Vagina (tissue), 2 donors: ENCODE data around the gene ARHGAP6. TPM values are rescaled to one million over a fixed set of nuclear protein-coding genes. Genes with fewer than 3 reads are reported as not detected.
"Not testable (repeated sequence)": the region's sequence is repeated elsewhere in the genome, so short reads cannot be mapped to it uniquely, and the experiment has no call there.

Experiments
- DNase-seq, 2 donors: peaks; one replicate each; pipeline ENCODE4 v3.0.0-alpha.2; 2017; ENCODE audit errors: extremely low spot score in 2 of 2
- H3K27ac ChIP-seq: fragments of 200-600 bp; sonication (generic); one replicate; pipeline ENCODE4 v1.5.1; 2019
- H3K27me3 ChIP-seq: fragments of 200-600 bp; sonication (generic); one replicate; pipeline ENCODE4 v1.5.1; 2019
- H3K36me3 ChIP-seq, 2 donors: fragments of 200-600 bp; sonication (generic); one replicate each; pipeline ENCODE4 v1.5.1; 2017 to 2019
- H3K4me1 ChIP-seq: fragments of 200-600 bp; sonication (generic); one replicate; pipeline ENCODE4 v1.5.1; 2019
- H3K4me3 ChIP-seq, 2 donors: fragments of 200-600 bp; sonication (generic); 1 replicate in 1 of 2; 2 replicates in 1 of 2; pipeline ENCODE4 v1.5.1; 2016 to 2019
- H3K9me3 ChIP-seq: fragments of 200-600 bp; sonication (generic); one replicate; pipeline ENCODE4 v1.5.1; 2019
- POLR2A ChIP-seq, 2 donors: fragments of 450-650 bp; IDR thresholded peaks; one replicate each; pipeline ENCODE4 v1.6.1; 2017; ENCODE audit warnings: antibody characterized with exemption in 2 of 2, mild to moderate bottlenecking in 2 of 2, moderate library complexity in 2 of 2
- POLR2AphosphoS5 ChIP-seq, 2 donors: sonication (generic); formaldehyde crosslinking; IDR thresholded peaks; one replicate each; pipeline ENCODE4 v1.9.0; 2017; ENCODE audit warnings: antibody characterized with exemption in 2 of 2, mild to moderate bottlenecking in 2 of 2, low read depth in 1 of 2; ENCODE audit not compliant: insufficient read depth in 1 of 2
- intact Hi-C: fragments of 100-400 bp; cut with DNase I; formaldehyde crosslinking; loops from one replicate; pipeline ENCODE4 v1.15.1; 2023
- total RNA-seq: library from RNA; depleted of rRNA; stranded (reverse); fragments of >200 nt; gene quantifications from one replicate; pipeline ENCODE4 v1.2.3, GENCODE V29; 2016
- TF ChIP-seq, protein P1 (sequence below), 3 experiments: fragments of 450-650 bp in 2 of 3; fragments of 200-600 bp in 1 of 3; sonication (generic) in 1 of 3; IDR thresholded peaks; one replicate each; pipeline ENCODE4 v1.5.1; 2017 to 2019; ENCODE audit warnings: antibody characterized with exemption in 3 of 3, mild to moderate bottlenecking in 2 of 3, moderate library complexity in 2 of 3

ARHGAP6 gene
- total RNA-seq, 1 donor from 2014 or later, result 15.7 TPM

DNA sequence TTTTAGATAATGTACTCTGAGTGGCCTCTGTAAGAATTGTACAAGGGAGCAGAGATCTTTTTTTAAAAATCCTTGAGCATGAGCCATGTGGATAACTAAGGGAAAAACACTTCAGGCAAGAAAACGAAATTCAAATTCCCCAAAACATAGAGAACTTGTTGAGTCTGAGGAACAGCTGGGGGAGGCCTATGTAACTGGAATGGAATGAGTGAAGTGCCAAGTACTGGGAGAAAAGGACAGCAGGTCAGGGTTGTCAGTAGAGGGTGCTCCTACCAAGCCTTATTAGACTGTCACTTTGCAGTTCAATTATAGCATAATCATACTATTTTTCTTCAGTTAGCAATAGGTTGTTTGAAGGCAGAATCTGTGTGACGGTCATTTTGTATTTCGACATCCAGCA, 135.1 kb downstream of the ARHGAP6 start:
- no peaks in the 10 kb centered on the region for H3K9me3 ChIP-seq
- H3K4me3 ChIP-seq, result no peak overlapping the region
- no peaks in the 10 kb centered on the region for H3K36me3 ChIP-seq
- H3K4me1 ChIP-seq, result no peaks in the 10 kb centered on the region
- H3K27ac ChIP-seq, result no peak overlapping the region
- DNase-seq, result no peak
- TF ChIP-seq POLR2A (IDR thresholded peaks at IDR 0.05) (no peak), POLR2AphosphoS5 (IDR thresholded peaks at IDR 0.05; ENCODE audit: insufficient read depth in 1 of 2, low read depth in 1 of 2) (no peak)
- TF ChIP-seq, protein P1, sequence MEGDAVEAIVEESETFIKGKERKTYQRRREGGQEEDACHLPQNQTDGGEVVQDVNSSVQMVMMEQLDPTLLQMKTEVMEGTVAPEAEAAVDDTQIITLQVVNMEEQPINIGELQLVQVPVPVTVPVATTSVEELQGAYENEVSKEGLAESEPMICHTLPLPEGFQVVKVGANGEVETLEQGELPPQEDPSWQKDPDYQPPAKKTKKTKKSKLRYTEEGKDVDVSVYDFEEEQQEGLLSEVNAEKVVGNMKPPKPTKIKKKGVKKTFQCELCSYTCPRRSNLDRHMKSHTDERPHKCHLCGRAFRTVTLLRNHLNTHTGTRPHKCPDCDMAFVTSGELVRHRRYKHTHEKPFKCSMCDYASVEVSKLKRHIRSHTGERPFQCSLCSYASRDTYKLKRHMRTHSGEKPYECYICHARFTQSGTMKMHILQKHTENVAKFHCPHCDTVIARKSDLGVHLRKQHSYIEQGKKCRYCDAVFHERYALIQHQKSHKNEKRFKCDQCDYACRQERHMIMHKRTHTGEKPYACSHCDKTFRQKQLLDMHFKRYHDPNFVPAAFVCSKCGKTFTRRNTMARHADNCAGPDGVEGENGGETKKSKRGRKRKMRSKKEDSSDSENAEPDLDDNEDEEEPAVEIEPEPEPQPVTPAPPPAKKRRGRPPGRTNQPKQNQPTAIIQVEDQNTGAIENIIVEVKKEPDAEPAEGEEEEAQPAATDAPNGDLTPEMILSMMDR (IDR thresholded peaks at IDR 0.05), result no peak
- no peaks in the 10 kb centered on the region for H3K27me3 ChIP-seq
- intact Hi-C loops, result loop anchor here (5.0 kb wide), 1 partner anchor 388 kb away; no protein-coding TSS in a partner anchor

DNA sequence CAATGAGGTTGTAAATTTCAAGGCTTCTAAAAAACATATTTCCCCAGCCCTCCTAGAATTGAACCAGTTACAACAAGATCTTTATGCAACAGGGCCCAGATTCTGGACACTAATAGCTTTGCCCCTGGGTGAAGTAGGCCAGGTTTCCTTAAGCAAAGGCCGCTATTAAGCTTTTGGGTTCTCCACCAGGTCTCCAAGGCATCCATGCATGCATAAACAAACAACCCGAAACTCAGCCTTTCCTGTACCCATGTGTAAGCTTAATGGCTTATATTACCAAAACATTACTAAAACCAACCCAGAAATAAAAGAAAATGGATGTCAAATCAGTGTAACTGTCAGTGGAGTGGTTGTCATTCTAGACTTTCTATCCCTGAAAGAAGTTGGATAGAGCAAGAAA, 137.1 kb downstream of the ARHGAP6 start:
- no peaks in the 10 kb centered on the region for H3K4me1 ChIP-seq
- no peaks in the 10 kb centered on the region for H3K36me3 ChIP-seq
- TF ChIP-seq, protein P1 (IDR thresholded peaks at IDR 0.05), result no peak
- no peak for TF ChIP-seq POLR2A (IDR thresholded peaks at IDR 0.05)
- TF ChIP-seq POLR2AphosphoS5 (IDR thresholded peaks at IDR 0.05; ENCODE audit: insufficient read depth in 1 of 2, low read depth in 1 of 2), result no peak
- no peak overlapping the region for H3K27ac ChIP-seq
- H3K27me3 ChIP-seq, result no peaks in the 10 kb centered on the region
- intact Hi-C loops, result no loop called here
- no peak overlapping the region for H3K4me3 ChIP-seq
- DNase-seq, result no peak
- H3K9me3 ChIP-seq, result no peaks in the 10 kb centered on the region

DNA sequence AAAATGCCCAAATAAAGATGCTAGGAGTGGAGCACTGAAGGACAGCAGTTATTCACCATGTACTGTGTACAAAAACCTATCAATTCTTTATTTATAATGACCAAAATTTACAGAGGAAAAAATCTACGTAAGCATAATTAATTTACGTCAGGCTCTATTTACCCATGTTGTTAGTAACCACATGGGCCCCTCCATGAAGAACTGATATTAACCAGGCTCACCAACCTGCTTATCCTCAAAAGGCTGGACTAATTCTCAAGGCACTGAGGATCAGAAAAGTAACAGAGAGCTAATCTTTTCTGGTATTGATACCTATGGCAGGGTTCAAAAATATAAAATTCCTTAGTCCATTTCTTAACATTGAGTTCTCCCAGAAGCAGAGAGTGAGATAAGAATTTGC, 140.0 kb downstream of the ARHGAP6 start:
- H3K9me3 ChIP-seq, result no peaks in the 10 kb centered on the region
- H3K4me3 ChIP-seq, result no peak overlapping the region
- no peaks in the 10 kb centered on the region for H3K27me3 ChIP-seq
- TF ChIP-seq POLR2A (IDR thresholded peaks at IDR 0.05) (no peak), POLR2AphosphoS5 (IDR thresholded peaks at IDR 0.05; ENCODE audit: insufficient read depth in 1 of 2, low read depth in 1 of 2) (no peak)
- TF ChIP-seq, protein P1 (IDR thresholded peaks at IDR 0.05), result no peak
- H3K27ac ChIP-seq, result no peak overlapping the region
- no peaks in the 10 kb centered on the region for H3K36me3 ChIP-seq
- no peaks in the 10 kb centered on the region for H3K4me1 ChIP-seq
- no peak for DNase-seq
- intact Hi-C loops, result no loop called here

DNA sequence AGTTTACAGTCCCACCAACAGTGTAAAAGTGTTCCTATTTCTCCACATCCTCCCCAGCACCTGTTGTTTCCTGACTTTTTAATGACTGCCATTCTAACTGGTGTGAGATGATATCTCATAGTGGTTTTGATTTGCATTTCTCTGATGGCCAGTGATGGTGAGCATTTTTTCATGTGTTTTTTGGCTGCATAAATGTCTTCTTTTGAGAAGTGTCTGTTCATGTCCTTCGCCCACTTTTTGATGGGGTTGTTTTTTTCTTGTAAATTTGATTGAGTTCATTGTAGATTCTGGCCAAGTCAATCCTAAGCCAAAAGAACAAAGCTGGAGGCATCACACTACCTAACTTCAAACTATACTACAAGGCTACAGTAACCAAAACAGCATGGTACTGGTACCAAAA, 146.5 kb downstream of the ARHGAP6 start:
- intact Hi-C loops, H3K4me3 ChIP-seq, DNase-seq, H3K27me3 ChIP-seq, H3K27ac ChIP-seq, H3K9me3 ChIP-seq, H3K4me1 ChIP-seq, H3K36me3 ChIP-seq: not testable (repeated sequence)

DNA sequence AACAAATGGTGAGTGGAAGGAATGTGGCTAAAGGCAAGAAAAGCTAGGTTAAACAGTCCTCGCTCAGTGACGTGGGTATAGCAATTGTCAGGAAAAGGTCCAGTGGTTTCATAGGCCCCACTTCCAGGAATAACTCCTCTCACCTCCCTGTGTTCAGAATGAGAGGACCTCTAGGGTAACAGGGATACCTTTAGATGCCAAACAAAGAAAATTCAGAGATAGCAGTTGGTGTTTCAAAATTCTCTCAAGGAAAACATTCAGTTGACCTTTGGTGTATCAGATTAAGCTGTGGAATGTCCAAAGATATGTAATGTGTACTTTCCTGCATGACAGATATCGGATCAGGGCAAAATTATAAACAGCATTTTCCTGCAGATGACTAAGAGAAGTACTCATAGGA, 155.9 kb downstream of the ARHGAP6 start:
- Histone ChIP-seq H3K4me1 (no peaks in the 10 kb centered on the region), H3K9me3 (no peaks in the 10 kb centered on the region), H3K27me3 (no peaks in the 10 kb centered on the region), H3K27ac (no peak overlapping the region), H3K36me3 (no peaks in the 10 kb centered on the region), H3K4me3 (no peak overlapping the region)
- TF ChIP-seq, protein P1 (IDR thresholded peaks at IDR 0.05), result no peak
- TF ChIP-seq POLR2A (IDR thresholded peaks at IDR 0.05) (no peak), POLR2AphosphoS5 (IDR thresholded peaks at IDR 0.05; ENCODE audit: insufficient read depth in 1 of 2, low read depth in 1 of 2) (no peak)
- no peak for DNase-seq
- intact Hi-C loops, result no loop called here

DNA sequence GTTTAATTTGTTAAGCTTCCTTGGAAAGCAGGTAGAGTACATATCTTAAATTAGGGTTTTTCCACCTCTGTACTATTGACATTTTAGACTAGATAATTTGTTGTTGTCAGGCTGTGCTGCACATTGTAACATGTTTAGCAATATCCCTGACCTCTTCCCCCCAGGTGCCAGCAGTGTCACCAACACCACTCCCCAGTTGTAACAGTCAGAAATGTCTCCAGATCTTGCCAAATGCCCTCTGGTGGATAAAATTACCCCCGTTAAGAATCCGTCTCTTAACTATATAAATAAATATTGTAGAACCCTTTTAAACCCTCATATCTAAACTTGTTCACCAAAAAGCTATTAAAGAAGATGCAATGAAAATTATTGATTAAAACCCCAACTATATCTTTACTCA, 161.5 kb downstream of the ARHGAP6 start:
- Histone ChIP-seq H3K9me3 (no peaks in the 10 kb centered on the region), H3K4me1 (no peaks in the 10 kb centered on the region), H3K27ac (no peak overlapping the region), H3K4me3 (no peak overlapping the region), H3K27me3 (no peaks in the 10 kb centered on the region), H3K36me3 (no peaks in the 10 kb centered on the region)
- TF ChIP-seq, protein P1 (IDR thresholded peaks at IDR 0.05), result no peak
- TF ChIP-seq POLR2AphosphoS5 (IDR thresholded peaks at IDR 0.05; ENCODE audit: insufficient read depth in 1 of 2, low read depth in 1 of 2) (no peak), POLR2A (IDR thresholded peaks at IDR 0.05) (no peak)
- no peak for DNase-seq
- intact Hi-C loops, result no loop called here
